ENCODE results near the gene PDAP1. TPM values are rescaled to one million over a fixed set of nuclear protein-coding genes. Genes with fewer than 3 reads are reported as not detected.

PDAP1 gene
- total and polyA plus RNA-seq, 2 of the 8 experiments (the other 6 are each of a cell fraction or from before 2014, with no cell fraction given) = 26.6 to 169 TPM

DNA sequence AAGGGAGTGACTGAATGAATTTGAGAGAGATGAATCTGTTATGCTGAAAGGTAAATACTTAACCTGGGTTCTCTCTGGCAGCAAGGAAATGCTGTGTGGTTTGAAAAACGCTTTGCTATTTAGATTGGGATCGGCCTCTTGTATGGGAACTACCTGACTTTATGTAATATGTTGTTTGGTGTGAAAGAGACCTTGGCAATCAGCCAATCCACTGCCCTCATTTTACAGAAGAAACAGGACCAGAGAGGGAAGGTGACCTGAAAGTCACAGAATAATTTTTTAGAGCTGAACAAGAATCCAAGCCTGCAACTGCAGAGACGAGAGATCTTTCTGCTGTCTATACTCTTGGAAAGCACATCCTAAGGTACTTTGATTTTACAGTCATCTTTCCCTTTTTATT lies 1.4 kb upstream of the PDAP1 start:
- H3K4me3 ChIP-seq (ENCODE audit: extremely low read depth in 1 of 4, insufficient read depth in 2 of 4, low read depth in 3 of 4, low read length in 4 of 4) = peak overlapping the region; percentile 93 to 99 (median 97)
- no peak overlapping the region for H4K8ac ChIP-seq (ENCODE audit: extremely low read depth, insufficient read depth, low read length)
- DNase-seq (ENCODE audit: low read depth in 1 of 2, low spot score in 2 of 2) (no peak), FAIRE-seq (no peak)
- 71% methylated on average over 3 of the region's 3 CpGs; no CpG with 5 or more reads in 1 of the 2 experiments for WGBS, 2 experiments (ENCODE audit: extremely low coverage in 1 of 2, insufficient coverage in 1 of 2, insufficient read length in 1 of 2, insufficient replicate concordance in 2 of 2, low coverage in 1 of 2, low lambda C conversion rate in 2 of 2, missing lambda C conversion rate in 1 of 2)
- no peak overlapping the region for H3K18ac ChIP-seq (ENCODE audit: extremely low read depth, low read length)
- peaks cover 7 to 39% (median 22%) of the 10 kb centered on the region in 4 experiments for H3K36me3 ChIP-seq (ENCODE audit: control insufficient read depth in 2 of 4, insufficient read depth in 4 of 4, low read length in 3 of 4)
- peak overlapping the region in 3 of 4 experiments; percentile 92 to 99 (median 98); a peak in 6 of 7 replicates for H3K9ac ChIP-seq (replicated peaks in 1 of 4; ENCODE audit: extremely low read depth in 1 of 4, low read depth in 3 of 4, low read length in 3 of 4)
- TF ChIP-seq SIX5 (IDR thresholded peaks at IDR 0.05; ENCODE audit: low read depth, low read length) (no peak), HDAC2 (IDR thresholded peaks at IDR 0.05; ENCODE audit: borderline replicate concordance in 1 of 2, low read depth in 2 of 2, low read length in 2 of 2) (no peak), ASH2L (IDR thresholded peaks at IDR 0.05; ENCODE audit: low read length) (no peak)
- TF ChIP-seq, protein P1, sequence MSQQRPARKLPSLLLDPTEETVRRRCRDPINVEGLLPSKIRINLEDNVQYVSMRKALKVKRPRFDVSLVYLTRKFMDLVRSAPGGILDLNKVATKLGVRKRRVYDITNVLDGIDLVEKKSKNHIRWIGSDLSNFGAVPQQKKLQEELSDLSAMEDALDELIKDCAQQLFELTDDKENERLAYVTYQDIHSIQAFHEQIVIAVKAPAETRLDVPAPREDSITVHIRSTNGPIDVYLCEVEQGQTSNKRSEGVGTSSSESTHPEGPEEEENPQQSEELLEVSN (IDR thresholded peaks at IDR 0.05) = no peak
- H4K5ac ChIP-seq (ENCODE audit: insufficient read length, low read depth, low read length) = no peak overlapping the region
- no peak overlapping the region for H3K14ac ChIP-seq (ENCODE audit: insufficient read length)
- H3K79me1 ChIP-seq (ENCODE audit: low read depth, low read length) = peaks cover 14% of the 10 kb centered on the region
- no peak overlapping the region for H2BK20ac ChIP-seq (ENCODE audit: low read length)
- no peak overlapping the region for H2AK5ac ChIP-seq (ENCODE audit: low read depth, low read length)
- ChIA-PET CTCF (ENCODE audit: partially characterized antibody) (interaction anchor here (1.3 kb wide), 1 partner anchor 17 kb away, joined by 5 read pairs; no protein-coding TSS in a partner anchor), POLR2A (ENCODE audit: partially characterized antibody) (interaction anchor here (1.1 to 8.4 kb wide), 11 partner anchors 8 to 85 kb away, joined by 3 to 150 read pairs (median 13); partner anchors contain the start of genes ARPC1A, CPSF4 and PTCD1)
- no peaks in the 10 kb centered on the region for H3K9me3 ChIP-seq (ENCODE audit: insufficient read depth in 2 of 2, low read depth in 1 of 2, low read length in 1 of 2)
- no peak overlapping the region for H2BK5ac ChIP-seq (ENCODE audit: low read depth, low read length)
- H3K79me2 ChIP-seq (ENCODE audit: control insufficient read depth in 1 of 2, insufficient read depth in 2 of 2, low read length in 2 of 2) = peaks cover 34 to 57% of the 10 kb centered on the region in 2 experiments
- peak overlapping the region; percentile 100; the same call in 1 of the 2 replicates for H3K27ac ChIP-seq (ENCODE audit: low read depth, low read length)
- peaks cover 7 to 10% of the 10 kb centered on the region in 2 experiments for H4K20me1 ChIP-seq (replicated peaks in 1 of 2; ENCODE audit: control insufficient read depth in 1 of 2, insufficient read depth in 2 of 2, low read length in 2 of 2)
- peaks cover 0 to 5% (median 3%) of the 10 kb centered on the region in 4 experiments; a peak in 2 of 7 replicates for H3K4me1 ChIP-seq (replicated peaks in 1 of 4; ENCODE audit: control insufficient read depth in 3 of 4, insufficient read depth in 4 of 4, low read length in 3 of 4)
- no peak overlapping the region for H3K4ac ChIP-seq (replicated peaks; ENCODE audit: insufficient read length, low read depth, low read length)
- H2BK12ac ChIP-seq (ENCODE audit: low read depth, low read length) = no peak overlapping the region
- no peak overlapping the region for H3K23ac ChIP-seq (ENCODE audit: insufficient read length)
- peak overlapping the region; percentile 74 to 87 for H3K4me2 ChIP-seq (ENCODE audit: insufficient read depth in 1 of 2, low read depth in 2 of 2, low read length in 2 of 2)
- no peak overlapping the region for H2BK15ac ChIP-seq (ENCODE audit: low read length)
- H3K23me2 ChIP-seq (ENCODE audit: low read depth, low read length) = peaks cover 13% of the 10 kb centered on the region
- no peaks in the 10 kb centered on the region for H3K27me3 ChIP-seq (replicated peaks in 1 of 4; ENCODE audit: control insufficient read depth in 3 of 4, extremely low read depth in 1 of 4, insufficient read depth in 3 of 4, low read length in 3 of 4)
- no peak overlapping the region for H4K91ac ChIP-seq (replicated peaks; ENCODE audit: insufficient read length, low read length)
- H3K56ac ChIP-seq (replicated peaks; ENCODE audit: insufficient read length, low read depth, low read length) = no peak overlapping the region
- H2BK120ac ChIP-seq (replicated peaks; ENCODE audit: low read depth, low read length) = no peak overlapping the region
- no peak overlapping the region for H2AFZ ChIP-seq (ENCODE audit: low read length)
